Measurements from ENCODE around the gene USP43. TPM values are rescaled to one million over a fixed set of nuclear protein-coding genes. Genes with fewer than 3 reads are reported as not detected.

The USP43 gene
- total and polyA plus RNA-seq, 11 donors = 0.01 to 0.41 (median 0.14) TPM; not detected in 7

DNA sequence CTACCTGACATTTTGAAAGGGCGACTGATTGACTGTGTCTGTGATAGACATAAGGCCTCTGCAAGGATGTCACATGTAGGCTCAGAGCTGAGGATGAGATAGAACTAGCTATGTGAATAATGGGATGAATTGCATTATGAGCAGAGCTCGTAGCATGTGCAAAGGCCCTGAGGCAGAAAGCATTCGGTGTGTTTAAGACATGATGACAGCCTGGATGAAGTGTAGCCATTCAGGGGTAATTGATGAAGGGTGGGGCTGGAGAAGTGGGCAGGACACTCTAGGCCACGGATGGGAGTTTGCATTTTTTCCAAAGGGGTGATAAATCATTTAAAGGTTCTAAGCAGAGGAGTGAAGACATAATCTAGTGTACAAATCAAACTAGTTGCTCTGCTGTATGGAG, 62.6 kb downstream of the USP43 start:
- DNase-seq (no peak), ATAC-seq (no peak)
- TF ChIP-seq, protein P1, sequence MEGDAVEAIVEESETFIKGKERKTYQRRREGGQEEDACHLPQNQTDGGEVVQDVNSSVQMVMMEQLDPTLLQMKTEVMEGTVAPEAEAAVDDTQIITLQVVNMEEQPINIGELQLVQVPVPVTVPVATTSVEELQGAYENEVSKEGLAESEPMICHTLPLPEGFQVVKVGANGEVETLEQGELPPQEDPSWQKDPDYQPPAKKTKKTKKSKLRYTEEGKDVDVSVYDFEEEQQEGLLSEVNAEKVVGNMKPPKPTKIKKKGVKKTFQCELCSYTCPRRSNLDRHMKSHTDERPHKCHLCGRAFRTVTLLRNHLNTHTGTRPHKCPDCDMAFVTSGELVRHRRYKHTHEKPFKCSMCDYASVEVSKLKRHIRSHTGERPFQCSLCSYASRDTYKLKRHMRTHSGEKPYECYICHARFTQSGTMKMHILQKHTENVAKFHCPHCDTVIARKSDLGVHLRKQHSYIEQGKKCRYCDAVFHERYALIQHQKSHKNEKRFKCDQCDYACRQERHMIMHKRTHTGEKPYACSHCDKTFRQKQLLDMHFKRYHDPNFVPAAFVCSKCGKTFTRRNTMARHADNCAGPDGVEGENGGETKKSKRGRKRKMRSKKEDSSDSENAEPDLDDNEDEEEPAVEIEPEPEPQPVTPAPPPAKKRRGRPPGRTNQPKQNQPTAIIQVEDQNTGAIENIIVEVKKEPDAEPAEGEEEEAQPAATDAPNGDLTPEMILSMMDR (IDR thresholded peaks at IDR 0.05) = no peak
- no peak for TF ChIP-seq POLR2A (IDR thresholded peaks at IDR 0.05)
- Histone ChIP-seq H3K4me3 (no peak overlapping the region), H3K27ac (no peak overlapping the region), H3K9me3 (peaks cover 0 to 10% (median 0%) of the 10 kb centered on the region in 12 donors), H3K36me3 (no peaks in the 10 kb centered on the region), H3K27me3 (peaks cover 0 to 2% (median 0%) of the 10 kb centered on the region in 9 donors), H3K4me1 (no peaks in the 10 kb centered on the region)
- intact Hi-C loops (cut with DNase I) = loop anchor here in 1 of 10 donors (10.0 kb wide), 1 partner anchor 63 kb away; the partner anchor contains the start of gene USP43
- WGBS, 4 donors = 82 to 92% (median 88%) methylated on average over 4 of the region's 4 CpGs

DNA sequence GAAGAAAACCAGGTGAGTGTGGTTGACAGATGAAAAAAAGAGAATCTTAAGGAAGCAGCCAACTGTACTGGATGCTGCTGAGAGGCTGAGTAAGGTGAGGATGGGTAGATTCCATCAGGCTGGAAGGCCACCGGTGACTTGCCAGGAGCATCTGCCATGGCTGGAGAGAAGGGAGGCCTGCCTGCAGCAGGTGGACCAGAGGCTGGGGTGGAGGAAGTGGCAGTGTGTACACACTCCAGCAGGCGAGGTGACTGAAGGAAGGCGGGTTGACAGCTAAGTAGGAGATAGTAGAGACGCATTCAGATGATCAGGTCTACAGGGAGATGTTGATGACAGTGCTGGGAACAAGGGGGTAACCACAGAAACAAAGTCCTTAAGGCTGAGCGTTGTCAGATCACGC, 69.5 kb downstream of the USP43 start:
- intact Hi-C loops (cut with DNase I) = no loop called here
- Histone ChIP-seq H3K4me1 (no peaks in the 10 kb centered on the region), H3K4me3 (no peak overlapping the region), H3K27me3 (peaks cover 0 to 3% (median 0%) of the 10 kb centered on the region in 9 donors), H3K9me3 (peaks cover 0 to 10% (median 0%) of the 10 kb centered on the region in 12 donors), H3K36me3 (no peaks in the 10 kb centered on the region), H3K27ac (no peak overlapping the region)
- ATAC-seq = no peak
- 75 to 86% (median 86%) methylated on average over 6 of the region's 6 CpGs for WGBS, 4 donors
- DNase-seq = no peak
- no peak for TF ChIP-seq POLR2A (IDR thresholded peaks at IDR 0.05)
- TF ChIP-seq, protein P1 (IDR thresholded peaks at IDR 0.05) = no peak

DNA sequence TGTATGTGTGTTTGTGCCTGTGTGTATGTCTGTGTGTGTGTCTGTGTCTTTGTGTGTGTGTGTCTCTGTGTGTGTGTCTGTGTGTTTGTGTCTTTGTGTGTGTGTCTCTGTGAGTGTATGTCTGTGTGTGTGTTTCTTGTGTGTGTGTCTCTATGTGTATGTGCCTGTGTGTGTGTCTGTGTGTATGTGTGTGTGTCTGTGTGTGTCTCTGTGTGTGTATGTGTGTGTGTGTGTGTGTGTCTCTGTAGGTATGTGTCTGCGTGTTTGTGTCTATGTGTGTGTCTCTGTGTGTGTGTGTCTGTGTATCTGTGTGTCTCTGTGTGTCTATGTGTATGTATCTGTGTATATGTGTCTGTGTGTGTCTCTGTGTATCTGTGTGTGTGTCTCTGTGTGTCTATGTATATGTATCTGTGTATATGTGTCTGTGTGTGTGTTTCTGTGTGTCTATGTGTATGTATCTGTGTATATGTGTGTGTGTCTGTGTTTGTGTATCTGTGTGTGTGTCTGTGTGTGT, 70.2 kb downstream of the USP43 start:
- Histone ChIP-seq H3K4me3 (no peak overlapping the region), H3K4me1 (no peaks in the 10 kb centered on the region), H3K27me3 (peaks cover 0 to 3% (median 0%) of the 10 kb centered on the region in 9 donors), H3K9me3 (peaks cover 0 to 10% (median 0%) of the 10 kb centered on the region in 12 donors), H3K27ac (no peak overlapping the region), H3K36me3 (no peaks in the 10 kb centered on the region)
- DNase-seq (no peak), ATAC-seq (no peak)
- 82 to 89% (median 88%) methylated on average over 1 of the region's 1 CpG for WGBS, 4 donors
- intact Hi-C loops (cut with DNase I) = no loop called here
- TF ChIP-seq, protein P1 (IDR thresholded peaks at IDR 0.05) = no peak
- no peak for TF ChIP-seq POLR2A (IDR thresholded peaks at IDR 0.05)

DNA sequence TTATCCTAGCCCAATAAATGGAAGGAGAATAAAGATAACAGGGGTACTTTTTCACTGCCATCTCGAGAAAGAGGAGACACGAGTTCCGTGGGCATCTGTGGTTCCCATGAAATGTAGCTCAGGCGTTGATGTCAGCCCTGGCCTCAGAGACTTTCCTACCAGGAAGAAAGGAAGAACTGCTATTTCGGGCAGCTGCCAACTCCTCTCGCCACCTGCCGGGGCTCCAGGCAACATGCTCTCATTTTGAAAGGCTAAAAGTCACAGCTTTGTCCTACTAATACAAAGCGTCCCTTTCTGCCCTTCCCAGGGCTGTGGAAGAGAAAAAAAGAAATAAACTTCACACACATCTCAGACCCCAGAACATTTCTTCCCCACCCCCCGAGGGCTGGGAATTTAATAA, 80.3 kb downstream of the USP43 start:
- Histone ChIP-seq H3K36me3 (no peaks in the 10 kb centered on the region), H3K27ac (no peak overlapping the region), H3K27me3 (peaks cover 0 to 34% (median 9%) of the 10 kb centered on the region in 9 donors), H3K4me1 (no peaks in the 10 kb centered on the region), H3K4me3 (no peak overlapping the region), H3K9me3 (no peaks in the 10 kb centered on the region)
- no peak for DNase-seq
- whole genome bisulfite sequencing, 4 donors = 29 to 44% (median 34%) methylated on average over 9 of the region's 9 CpGs
- no peak for ATAC-seq
- TF ChIP-seq POLR2A (IDR thresholded peaks at IDR 0.05) = no peak
- TF ChIP-seq, protein P1 (IDR thresholded peaks at IDR 0.05) = peak in 5 of 12 donors; percentile 10 to 24 (median 17)
- intact Hi-C loops (cut with DNase I) = loop anchor here in 7 of 10 donors (5.0 to 10.0 kb wide), 8 partner anchors 42 to 899 kb away; partner anchors contain the start of genes CFAP52 (in 1 of the 7) and STX8 (in 1 of the 7)
